ENCODE data around the gene TUFT1. TPM values are rescaled to one million over a fixed set of nuclear protein-coding genes. Genes with fewer than 3 reads are reported as not detected.
A peak's percentile ranks its signal among the peaks of the same experiment; 100 is the strongest.

The TUFT1 gene
- total and polyA plus RNA-seq, 2 of the 13 experiments (the other 11 are each of a cell fraction or from before 2014, with no cell fraction given), result 6.4 to 7.3 TPM

- no peak for TF ChIP-seq ZBTB40 (IDR thresholded peaks at IDR 0.05)
- no peak for TF ChIP-seq ZBTB40 (CRISPR knock-in tag; IDR thresholded peaks at IDR 0.05)
- TF ChIP-seq ZNF281 (CRISPR knock-in tag; IDR thresholded peaks at IDR 0.05; ENCODE audit: borderline replicate concordance), result no peak; the same call in 1 of the 2 replicates
- TF ChIP-seq ZNF235 (CRISPR knock-in tag; IDR thresholded peaks at IDR 0.05; ENCODE audit: borderline replicate concordance), result no peak
- TF ChIP-seq TARDBP (CRISPR knock-in tag; IDR thresholded peaks at IDR 0.05), result peak; percentile 43; the same call in 1 of the 2 replicates
- TF ChIP-seq ATF2 (CRISPR knock-in tag; IDR thresholded peaks at IDR 0.05), result 0 out of 2 replicates have a peak, but pooled peaks have one; percentile 35
- TF ChIP-seq TBP (CRISPR knock-in tag; IDR thresholded peaks at IDR 0.05), result no peak
- no peak for TF ChIP-seq POLR2G (IDR thresholded peaks at IDR 0.05; ENCODE audit: low read depth, low read length)
- no peak for TF ChIP-seq ZIK1 (CRISPR knock-in tag; IDR thresholded peaks at IDR 0.05; ENCODE audit: borderline replicate concordance, low read depth)
- no peak for TF ChIP-seq ZNF530 (CRISPR knock-in tag; IDR thresholded peaks at IDR 0.05; ENCODE audit: low read depth)
- no peak for TF ChIP-seq REPIN1 (CRISPR knock-in tag; IDR thresholded peaks at IDR 0.05; ENCODE audit: borderline replicate concordance, low read depth)
- no peak for TF ChIP-seq CSRNP1 (CRISPR knock-in tag; IDR thresholded peaks at IDR 0.05)
Measured at GRCh38 chr1:151510957-151511635, 29.0 kb upstream of the TUFT1 start, which contains the start of gene CGN (continued).
